Caki2 (cell line): ENCODE measurements around the gene TRPM1. TPM values are rescaled to one million over a fixed set of nuclear protein-coding genes. Genes with fewer than 3 reads are reported as not detected.
A peak's percentile ranks its signal among the peaks of the same experiment; 100 is the strongest.

Source experiments
- DNase-seq: peaks from one replicate; pipeline ENCODE4 v3.0.0-alpha.2; 2015; ENCODE audit warnings: low read depth
- in situ Hi-C: cut with HindIII; loops from 2 replicates; pipeline ENCODE4 v1.10.0; 2016; ENCODE audit warnings: low sequenced_read_pairs, low pct_unique_long_range_greater_than_20kb, mixed read lengths
- total RNA-seq: library from RNA; depleted of rRNA; stranded (reverse); fragments of >200 nt; shearing (Covaris generic); gene quantifications from 2 replicates; pipeline ENCODE4 v1.2.3, GENCODE V29; 2014; ENCODE audit warnings: low replicate concordance; rRNA removed

Gene TRPM1
- total RNA-seq, 1 experiment from 2014 or later: 0.07 TPM

DNA sequence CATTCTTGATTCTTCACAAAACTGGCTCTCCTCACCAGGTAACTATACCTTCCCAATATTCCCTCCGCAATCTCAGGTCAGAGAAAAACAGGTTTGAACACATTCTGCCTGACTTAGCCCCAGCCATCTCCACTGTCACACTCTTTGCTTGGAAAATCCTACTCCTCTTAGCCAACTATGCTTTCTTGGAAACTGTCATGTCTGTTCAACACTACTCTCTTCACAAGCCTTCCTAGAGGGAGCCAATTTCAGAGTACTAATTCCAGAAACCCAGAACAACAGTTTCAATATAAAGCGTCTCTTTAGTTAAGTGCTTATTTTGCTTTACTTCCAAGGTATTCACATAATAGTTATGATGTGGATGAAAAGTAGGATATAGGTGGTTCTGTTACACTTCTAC lies 131.8 kb downstream of the TRPM1 start:
- in situ Hi-C loops: no loop called here
- no peak for DNase-seq

DNA sequence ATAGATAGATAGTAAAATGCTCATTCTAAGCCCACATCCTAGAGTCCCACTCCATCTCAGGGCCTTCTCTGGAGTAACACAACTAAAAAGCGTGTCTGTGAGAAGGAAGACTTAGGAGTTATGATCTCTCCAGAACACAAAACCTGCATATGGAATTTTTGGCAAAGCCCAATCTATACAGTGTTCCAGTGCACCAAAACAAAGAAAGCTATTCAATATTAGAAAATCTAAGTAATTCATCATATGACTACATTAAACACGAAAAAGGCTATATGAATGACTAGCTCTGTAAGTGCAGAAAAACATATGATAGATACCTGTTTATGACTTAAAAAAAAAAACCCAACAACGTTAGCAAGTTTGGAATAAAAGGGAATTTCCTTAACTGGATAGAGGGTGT lies 137.8 kb downstream of the TRPM1 start:
- in situ Hi-C loops: no loop called here
- DNase-seq: no peak

DNA sequence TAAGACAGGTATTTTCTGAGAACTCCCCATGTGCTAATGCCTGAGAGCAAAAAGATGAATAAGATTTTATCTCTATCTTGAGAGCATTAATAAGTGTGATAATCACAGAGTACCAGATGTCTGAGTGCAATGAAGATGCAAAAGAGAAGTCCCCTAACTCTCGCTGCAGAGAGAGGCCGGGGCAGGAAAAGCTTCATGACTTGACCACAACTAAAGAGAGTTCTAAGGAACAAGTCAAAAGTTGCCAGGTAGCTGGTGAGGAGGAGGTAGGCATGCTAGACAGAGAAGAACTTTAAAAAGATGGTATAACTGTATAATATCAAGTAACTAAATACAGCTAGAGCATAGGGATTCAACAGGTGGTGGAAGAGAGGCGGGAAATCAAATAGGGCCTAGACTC lies 138.9 kb downstream of the TRPM1 start:
- in situ Hi-C loops: no loop called here
- no peak for DNase-seq

DNA sequence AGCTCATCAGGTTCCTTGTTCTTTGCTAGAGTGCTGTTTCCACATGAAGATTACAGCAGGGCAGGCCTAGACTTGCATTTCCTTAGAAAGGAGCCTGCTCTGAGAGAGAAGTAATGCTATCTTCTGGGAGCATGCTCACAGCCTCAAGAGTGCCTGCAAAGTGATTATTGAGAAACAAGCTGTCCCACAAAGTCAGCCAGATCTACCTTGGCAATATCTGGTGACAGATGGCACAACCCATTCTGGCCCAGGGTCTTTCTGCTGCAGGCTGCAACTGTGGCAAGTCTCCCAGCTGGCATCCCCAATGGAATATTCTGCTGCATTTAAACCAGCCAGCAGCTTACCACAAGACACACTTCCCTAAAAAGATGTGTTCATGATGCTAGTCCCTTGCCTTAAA lies 139.4 kb downstream of the TRPM1 start:
- DNase-seq: no peak
- in situ Hi-C loops: no loop called here

DNA sequence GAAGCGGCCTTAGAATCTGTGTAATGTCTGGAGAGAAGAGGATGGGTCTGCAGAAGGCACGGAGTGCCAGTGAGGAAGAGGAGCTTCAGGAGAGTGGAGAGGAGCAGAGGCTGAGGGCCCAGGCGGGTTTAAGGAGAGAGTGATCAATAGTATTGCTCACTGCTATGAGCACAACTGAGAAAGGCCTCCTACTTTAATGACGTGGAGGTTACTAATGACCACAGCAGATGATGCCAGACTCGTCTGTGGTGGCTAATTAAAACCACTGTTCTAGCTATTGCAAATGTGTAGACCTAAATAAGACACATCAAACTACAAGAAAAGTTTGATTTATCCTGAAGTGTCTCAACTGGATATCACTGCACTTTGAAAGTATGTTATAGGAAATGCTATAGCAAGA lies 143.3 kb downstream of the TRPM1 start:
- in situ Hi-C loops: no loop called here
- DNase-seq: no peak

DNA sequence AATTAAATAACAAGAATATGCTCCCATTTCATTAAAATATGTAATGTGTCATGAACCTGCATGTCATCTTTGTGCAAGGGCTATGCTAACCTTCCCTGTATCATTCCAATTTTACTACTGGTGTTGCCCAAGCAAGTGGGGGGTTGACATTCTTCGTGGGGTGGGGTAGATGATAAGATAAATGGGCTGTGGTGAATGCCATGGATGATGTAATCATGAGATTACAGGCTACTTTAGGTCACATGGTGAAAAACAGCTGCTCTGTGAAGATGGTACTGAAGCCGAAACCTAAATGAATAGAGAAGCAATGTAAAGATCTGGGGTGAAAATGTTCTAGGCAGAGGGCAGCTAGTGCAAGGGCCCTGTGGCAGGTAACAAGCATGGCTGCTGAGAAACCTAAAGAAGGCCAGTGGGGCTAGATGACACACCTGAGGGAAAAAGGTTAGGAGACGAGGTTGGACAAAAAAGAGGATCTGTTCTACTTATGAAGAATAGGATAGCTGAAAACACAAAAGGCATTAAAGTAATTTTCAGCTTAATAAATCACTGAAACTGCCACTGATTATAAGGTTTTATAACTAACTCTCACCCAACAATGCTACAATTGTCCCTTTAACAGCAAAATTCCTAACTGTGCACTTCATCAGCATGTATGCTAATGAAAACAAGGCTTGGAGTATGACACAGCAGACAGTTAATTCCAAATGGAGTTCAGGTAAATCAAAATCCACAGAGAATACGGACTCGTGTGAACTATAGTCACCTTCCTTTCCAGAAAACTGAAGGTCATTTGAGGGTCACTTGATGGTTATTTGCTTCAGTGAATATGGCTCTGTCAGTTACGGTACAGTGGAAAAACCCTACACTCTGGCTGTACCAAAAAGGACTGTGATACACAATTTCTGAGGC lies 145.1 kb downstream of the TRPM1 start:
- in situ Hi-C loops: no loop called here
- DNase-seq: peak; percentile 74

DNA sequence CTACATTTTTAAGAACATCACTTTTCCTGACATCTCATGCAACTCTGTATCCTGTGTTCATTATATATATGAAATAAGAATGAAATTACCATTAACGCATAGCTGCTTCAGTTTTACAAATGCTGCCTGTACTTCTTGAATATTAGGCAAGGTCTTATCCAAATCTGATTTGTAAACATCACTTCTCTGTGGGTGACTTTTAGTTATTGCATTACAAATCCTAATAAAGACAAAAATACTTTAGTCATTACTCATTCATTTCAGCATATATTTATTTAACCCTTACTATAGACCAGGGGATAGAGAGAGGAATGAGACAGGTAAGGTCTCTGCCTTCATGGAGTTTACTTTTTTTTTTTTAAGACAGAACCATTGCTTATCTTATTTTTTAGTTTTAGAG lies 146.9 kb downstream of the TRPM1 start:
- in situ Hi-C loops: no loop called here
- no peak for DNase-seq

DNA sequence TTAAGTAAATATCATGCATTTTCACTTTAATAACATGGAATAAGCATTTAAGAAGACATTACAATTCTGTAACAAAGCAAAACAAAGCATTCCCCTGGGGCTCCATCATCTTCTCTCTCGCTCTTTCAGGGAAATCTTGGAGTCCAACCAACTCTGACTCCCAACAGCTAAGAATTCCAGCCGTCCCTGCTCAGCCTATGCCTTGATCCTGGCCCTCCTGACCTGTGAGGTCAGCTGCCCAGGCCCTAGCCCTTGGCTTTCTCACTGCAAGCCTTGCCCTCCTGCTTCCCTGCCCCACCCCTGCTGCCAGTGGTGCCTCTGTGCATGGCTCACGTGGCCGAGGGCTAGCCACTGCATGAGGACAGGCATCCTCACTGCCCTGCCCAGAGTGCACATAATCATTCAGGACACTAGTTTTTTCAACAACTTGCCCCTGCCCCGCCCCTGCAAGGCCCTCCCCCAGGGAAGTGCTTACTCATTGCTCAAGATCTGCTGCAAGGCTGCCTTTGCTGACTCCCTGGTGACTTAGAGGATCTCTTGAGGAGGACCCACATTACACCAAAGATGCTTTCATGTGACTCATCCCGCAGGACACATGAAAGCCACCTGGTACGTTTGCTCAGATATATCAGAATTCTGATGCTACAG lies 147.7 kb downstream of the TRPM1 start:
- in situ Hi-C loops: no loop called here
- peak; percentile 85 for DNase-seq

DNA sequence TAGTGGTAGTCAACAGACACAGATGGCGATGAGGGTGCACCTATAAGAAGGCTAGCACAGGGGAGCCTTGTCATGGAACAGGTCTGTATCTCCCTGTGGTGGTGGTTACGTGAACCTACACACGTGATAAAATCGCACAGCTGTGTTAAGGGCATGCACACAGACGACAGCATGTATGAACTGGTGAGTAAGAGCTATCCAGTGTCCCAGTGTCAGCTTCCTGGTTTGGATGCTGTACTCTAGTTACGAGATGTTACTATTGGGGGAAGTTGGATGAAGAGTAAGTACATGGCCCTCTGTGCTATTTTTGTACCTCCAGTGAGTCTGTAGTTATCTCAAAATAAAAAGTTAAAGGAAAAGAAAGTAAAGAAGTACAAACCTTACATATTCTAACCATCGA lies 148.3 kb downstream of the TRPM1 start:
- no peak for DNase-seq
- in situ Hi-C loops: no loop called here

Other genes with a start within 250 kb of the TRPM1 start
- gene FAN1, start 197.8 kb downstream of the TRPM1 start, total RNA-seq: 13.5 and 16.6 TPM in 2 replicates
- gene MTMR10, start 110.1 kb downstream of the TRPM1 start, total RNA-seq: 16.9 and 19.7 TPM in 2 replicates
- 43.1 and 49.7 TPM in 2 replicates for gene KLF13, start 225.1 kb upstream of the TRPM1 start, total RNA-seq